HCT116 (cell line): ENCODE measurements around the gene MAML2. TPM values are rescaled to one million over a fixed set of nuclear protein-coding genes. Genes with fewer than 3 reads are reported as not detected.

ENCODE experiments used
- ATAC-seq: fragments of 200-7000 bp; cut with Tn5 transposase; 2 replicates; pipeline ENCODE4 v1.9.1; 2020; ENCODE audit warnings: mild to moderate bottlenecking, moderate library complexity
- BruUV-seq: library from RNA; stranded (reverse); fragments of 400-500 nt; replicated peaks from 2 replicates; lab custom pipeline; 2021; lab: Mats Ljungman, UMichigan
- CTCF ChIA-PET: fragments of 300-600 bp; sonication (Branson Sonifier 250); formaldehyde crosslinking; loops from one replicate; lab custom pipeline; 2021; ENCODE audit warnings: antibody characterized with exemption; lab: Charles Lee
- POLR2A ChIA-PET: fragments of 300-600, 350-600 bp; sonication (Branson Sonifier 250); formaldehyde crosslinking; loops from one replicate; lab custom pipeline; 2021; ENCODE audit warnings: antibody characterized with exemption; lab: Charles Lee
- RAD21 ChIA-PET, 2 experiments: fragments of 300-600 bp; sonication (Branson Sonifier 250); formaldehyde crosslinking; loops; one replicate each; lab custom pipeline; 2023; ENCODE audit warnings: low total read pairs in 2 of 2; ENCODE audit not compliant: uncharacterized antibody in 2 of 2, unreplicated experiment in 2 of 2, low non-redundant PET in 1 of 2; lab: Charles Lee
- DNase-seq: peaks from one replicate; pipeline ENCODE4 v3.0.0-alpha.2; 2010; ENCODE audit warnings: low read depth, low spot score
- H2AFZ ChIP-seq: fragments of 200-600 bp; shearing (Covaris generic), sonication (generic); 2 replicates; pipeline ENCODE4 v1.6.1; 2017; ENCODE audit warnings: low read depth, mixed run types, mixed read lengths, antibody characterized with exemption, low read length; ENCODE audit not compliant: poor library complexity, severe bottlenecking
- H3K27ac ChIP-seq: 2 replicates; pipeline ENCODE4 v1.5.1; 2012; ENCODE audit warnings: low read depth, low read length
- H3K27me3 ChIP-seq: fragments of 200-600 bp; sonication (generic); 2 replicates; pipeline ENCODE4 v1.6.1; 2016; ENCODE audit warnings: mixed run types, low read length, mixed read lengths; ENCODE audit not compliant: insufficient read depth
- H3K36me3 ChIP-seq, 2 experiments: fragments of 200-500 bp in 1 of 2; fragments of 200-600 bp in 1 of 2; sonication (Bioruptor generic) in 1 of 2; sonication (generic) in 1 of 2; 2 replicates each; pipeline versions ENCODE4 v1.5.1 to v1.6.1; 2014 to 2016; ENCODE audit warnings: low read length in 2 of 2, inconsistent platforms in 1 of 2, mixed read lengths in 1 of 2, mixed run types in 1 of 2; ENCODE audit not compliant: insufficient read depth in 2 of 2, control insufficient read depth in 1 of 2
- H3K4me1 ChIP-seq, 2 experiments: fragments of 200-600 bp in 1 of 2; sonication (generic) in 1 of 2; 2 replicates each; pipeline versions ENCODE4 v1.5.1 to v1.6.1; 2012 to 2017; ENCODE audit warnings: low read length in 2 of 2, inconsistent platforms in 1 of 2, mild to moderate bottlenecking in 1 of 2, mixed read lengths in 1 of 2, mixed run types in 1 of 2, moderate library complexity in 1 of 2; ENCODE audit not compliant: insufficient read depth in 2 of 2, control insufficient read depth in 1 of 2
- H3K4me2 ChIP-seq: fragments of 200-600 bp; sonication (generic); 2 replicates; pipeline ENCODE4 v1.6.1; 2017; ENCODE audit warnings: mixed run types, low read length, mixed read lengths
- H3K4me3 ChIP-seq, 2 experiments: fragments of 200-600 bp in 1 of 2; sonication (generic) in 1 of 2; replicated peaks in 1 of 2; 2 replicates each; pipeline ENCODE4 v1.5.1; 2011 to 2016; ENCODE audit warnings: low read length in 2 of 2, control low read depth in 1 of 2, low read depth in 1 of 2, mild to moderate bottlenecking in 1 of 2, mixed read lengths in 1 of 2, mixed run types in 1 of 2
- H3K79me2 ChIP-seq: fragments of 200-600 bp; sonication (generic); 2 replicates; pipeline ENCODE4 v1.6.1; 2017; ENCODE audit warnings: mild to moderate bottlenecking, mixed run types, low read length, moderate library complexity, mixed read lengths; ENCODE audit not compliant: insufficient read depth
- H3K9ac ChIP-seq: fragments of 200-600 bp; sonication (generic); 2 replicates; pipeline ENCODE4 v1.6.1; 2016; ENCODE audit warnings: low read length, mixed read lengths
- H3K9me2 ChIP-seq: fragments of 200-600 bp; sonication (generic), shearing (Covaris generic); 2 replicates; pipeline ENCODE4 v1.6.1; 2017; ENCODE audit warnings: mixed run types, mild to moderate bottlenecking, moderate library complexity; ENCODE audit not compliant: insufficient read depth
- H3K9me3 ChIP-seq, 2 experiments: fragments of 200-500 bp in 1 of 2; fragments of 200-600 bp in 1 of 2; sonication (Bioruptor generic) in 1 of 2; sonication (generic) in 1 of 2; 2 replicates each; pipeline ENCODE4 v1.6.1; 2014 to 2017; ENCODE audit warnings: low read length in 2 of 2, mixed read lengths in 2 of 2, inconsistent platforms in 1 of 2, low read depth in 1 of 2, mild to moderate bottlenecking in 1 of 2, mixed run types in 1 of 2, moderate library complexity in 1 of 2; ENCODE audit not compliant: control insufficient read depth in 1 of 2, insufficient read depth in 1 of 2
- H4K20me1 ChIP-seq: fragments of 200-600 bp; sonication (generic), shearing (Covaris generic); 2 replicates; pipeline ENCODE4 v1.6.1; 2017; ENCODE audit warnings: mixed run types, mild to moderate bottlenecking, moderate library complexity; ENCODE audit not compliant: insufficient read depth
- CBX3 ChIP-seq: IDR thresholded peaks from 2 replicates; pipeline ENCODE4 v1.6.1; 2012; ENCODE audit warnings: low read depth
- CTCF ChIP-seq, 3 experiments: fragments of 200-600 bp in 1 of 3; sonication (generic) in 1 of 3; IDR thresholded peaks in 2 of 3; conservative IDR thresholded peaks in 1 of 3; 2 replicates each; pipeline ENCODE4 v1.5.1; 2012 to 2017; ENCODE audit warnings: low read depth in 2 of 3, low read length in 2 of 3, antibody characterized with exemption in 1 of 3, borderline replicate concordance in 1 of 3, control low read depth in 1 of 3, mild to moderate bottlenecking in 1 of 3, mixed read lengths in 1 of 3, mixed run types in 1 of 3, moderate library complexity in 1 of 3; ENCODE audit not compliant: insufficient read depth in 1 of 3
- EGR1 ChIP-seq: IDR thresholded peaks from 2 replicates; pipeline ENCODE4 v1.6.1; 2012; ENCODE audit warnings: low read depth
- JUND ChIP-seq: IDR thresholded peaks from 2 replicates; pipeline ENCODE4 v1.6.1; 2012
- POLR2A ChIP-seq: IDR thresholded peaks from 2 replicates; pipeline ENCODE4 v1.7.0; 2011; ENCODE audit warnings: borderline replicate concordance; ENCODE audit not compliant: insufficient read depth, insufficient read length; ENCODE audit errors: extremely low read depth
- REST ChIP-seq: IDR thresholded peaks from 2 replicates; pipeline ENCODE4 v1.6.1; 2012; ENCODE audit warnings: low read depth
- SIN3A ChIP-seq: IDR thresholded peaks from 2 replicates; pipeline ENCODE4 v1.6.1; 2012; ENCODE audit warnings: low read depth
- SP1 ChIP-seq: IDR thresholded peaks from 2 replicates; pipeline ENCODE4 v1.6.1; 2012; ENCODE audit warnings: low read depth
- YY1 ChIP-seq: IDR thresholded peaks from 2 replicates; pipeline ENCODE4 v1.6.1; 2011; ENCODE audit warnings: low read length, low read depth, moderate library complexity, mild to moderate bottlenecking; ENCODE audit not compliant: insufficient replicate concordance; ENCODE audit errors: extremely low read depth
- ZBTB33 ChIP-seq: IDR thresholded peaks from 2 replicates; pipeline ENCODE4 v1.6.1; 2011; ENCODE audit warnings: mild to moderate bottlenecking, low read length, moderate library complexity; ENCODE audit not compliant: insufficient replicate concordance; ENCODE audit errors: extremely low read depth
- ZFX ChIP-seq: fragments of 450-650 bp; IDR thresholded peaks from 2 replicates; pipeline ENCODE4 v1.6.1; 2017
- intact Hi-C: fragments of 100-400 bp; cut with micrococcal nuclease; formaldehyde crosslinking; loops from 2 replicates; pipeline ENCODE4 v1.10.0; 2022
- total RNA-seq: library from RNA; stranded (reverse); gene quantifications from one replicate; pipeline ENCODE4 v1.2.1, GENCODE V29; 2021; ENCODE audit not compliant: unreplicated experiment

The MAML2 gene
- total RNA-seq, 1 experiment from 2014 or later: 2.6 TPM

GRCh38 chr11:96330511-96330859 lies 12.5 kb downstream of the MAML2 start:
- ChIA-PET CTCF (interaction anchor here (1.7 kb wide), 1 partner anchor 13 kb away, joined by 4 read pairs; the partner anchor contains the start of gene MAML2), RAD21 (no interaction called here), POLR2A (interaction anchor here (0.6 to 1.1 kb wide), 2 partner anchors 13 to 111 kb away, joined by 3 read pairs; partner anchors contain the start of gene MAML2)
- intact Hi-C loops: no loop called here
- ATAC-seq: no peak
- Histone ChIP-seq H3K27ac (no peak overlapping the region), H3K9ac (no peak overlapping the region), H3K9me2 (no peaks in the 10 kb centered on the region), H3K4me3 (no peak overlapping the region), H3K27me3 (no peaks in the 10 kb centered on the region), H3K36me3 (no peaks in the 10 kb centered on the region), H3K4me1 (peaks cover 7 to 27% of the 10 kb centered on the region in 2 experiments), H3K79me2 (no peaks in the 10 kb centered on the region), H2AFZ (no peak overlapping the region), H3K9me3 (no peaks in the 10 kb centered on the region), H3K4me2 (no peak overlapping the region), H4K20me1 (no peaks in the 10 kb centered on the region)
- no TSS peak for BruUV-seq
- TF ChIP-seq SIN3A (no peak), JUND (no peak), POLR2A (no peak)
- DNase-seq: no peak

GRCh38 chr11:96329855-96330510 lies 13.0 kb downstream of the MAML2 start:
- no peaks in the 10 kb centered on the region for H3K9me3 ChIP-seq
- no peak overlapping the region for H3K4me3 ChIP-seq
- POLR2A ChIA-PET: interaction anchor here (0.6 to 1.1 kb wide), 2 partner anchors 13 to 110 kb away, joined by 3 read pairs; partner anchors contain the start of gene MAML2
- H3K36me3 ChIP-seq: no peaks in the 10 kb centered on the region
- no peaks in the 10 kb centered on the region for H4K20me1 ChIP-seq
- no peaks in the 10 kb centered on the region for H3K9me2 ChIP-seq
- no peak for DNase-seq
- CTCF ChIA-PET: interaction anchor here (1.7 kb wide), 1 partner anchor 13 kb away, joined by 4 read pairs; the partner anchor contains the start of gene MAML2
- no peak overlapping the region for H2AFZ ChIP-seq
- no peak for ATAC-seq
- H3K9ac ChIP-seq: no peak overlapping the region
- intact Hi-C loops: no loop called here
- no peak overlapping the region for H3K4me2 ChIP-seq
- RAD21 ChIA-PET: no interaction called here
- no TSS peak for BruUV-seq
- no peaks in the 10 kb centered on the region for H3K27me3 ChIP-seq
- no peaks in the 10 kb centered on the region for H3K79me2 ChIP-seq
- H3K4me1 ChIP-seq: peaks cover 12 to 32% of the 10 kb centered on the region in 2 experiments
- H3K27ac ChIP-seq: no peak overlapping the region
- TF ChIP-seq ZBTB33: no peak
- no peak for TF ChIP-seq JUND
- TF ChIP-seq EGR1: no peak
- no peak for TF ChIP-seq SIN3A
- no peak for TF ChIP-seq SP1
- no peak for TF ChIP-seq CBX3
- no peak for TF ChIP-seq REST
- TF ChIP-seq ZFX: no peak
- TF ChIP-seq YY1: no peak
- no peak for TF ChIP-seq CTCF (IDR thresholded peaks at IDR 0.05 in 2 of 3, conservative IDR thresholded peaks at IDR 0.05 in 1 of 3; ENCODE audit: borderline replicate concordance in 1 of 3, insufficient read depth in 1 of 3, low read depth in 2 of 3, low read length in 2 of 3)
